GM12892 (cell line): ENCODE measurements around the gene SSUH2.

ENCODE experiments used
- POLR2A ChIP-seq: IDR thresholded peaks from 2 replicates; pipeline ENCODE4 v1.6.1; 2011; ENCODE audit warnings: low read depth, low read length, control low read depth
- POLR2AphosphoS5 ChIP-seq: IDR thresholded peaks from 2 replicates; pipeline ENCODE4 v1.6.1; 2011; ENCODE audit warnings: low read depth, low read length, control low read depth
- TAF1 ChIP-seq: IDR thresholded peaks from 2 replicates; pipeline ENCODE4 v1.6.1; 2011; ENCODE audit warnings: low read depth, mild to moderate bottlenecking, control low read depth, low read length, borderline replicate concordance

- TF ChIP-seq POLR2A (no peak), POLR2AphosphoS5 (no peak), TAF1 (no peak)
These were observed 26.7 kb downstream of the SSUH2 start for GRCh38 chr3:8617921-8618320.
